DMS79 (cell line): ENCODE data around the gene SGPP1.
"Not testable (repeated sequence)": the region's sequence is repeated elsewhere in the genome, so short reads cannot be mapped to it uniquely, and the experiment has no call there.

Experiments used
- DNase-seq: peaks from one replicate; lab custom pipeline; 2025; lab: John Stamatoyannopoulos, UW

Gene SGPP1

GRCh38 chr14:63726499-63726898 lies 1.4 kb downstream of the SGPP1 start:
- no peak for DNase-seq

- DNase-seq, result no peak
These were observed 1.9 kb downstream of the SGPP1 start for GRCh38 chr14:63725786-63726460.

- no peak for DNase-seq
These were observed 10.2 kb downstream of the SGPP1 start for GRCh38 chr14:63717702-63718101.

- DNase-seq, result no peak
These were observed 12.5 kb downstream of the SGPP1 start for GRCh38 chr14:63715360-63715759.

GRCh38 chr14:63713764-63714163 lies 14.1 kb downstream of the SGPP1 start:
- no peak for DNase-seq

GRCh38 chr14:63713058-63713457 lies 14.8 kb downstream of the SGPP1 start:
- DNase-seq, result no peak

GRCh38 chr14:63712123-63712522 lies 15.7 kb downstream of the SGPP1 start:
- DNase-seq, result no peak

GRCh38 chr14:63710497-63710896 lies 17.4 kb downstream of the SGPP1 start:
- DNase-seq, result no peak

GRCh38 chr14:63709589-63709988 lies 18.3 kb downstream of the SGPP1 start:
- DNase-seq, result no peak

GRCh38 chr14:63707216-63707615 lies 20.6 kb downstream of the SGPP1 start:
- DNase-seq, result no peak

- DNase-seq, result no peak
These were observed 22.2 kb downstream of the SGPP1 start for GRCh38 chr14:63705561-63706070.

GRCh38 chr14:63702530-63702929 lies 25.3 kb downstream of the SGPP1 start:
- DNase-seq, result not testable (repeated sequence)

- DNase-seq, result no peak
These were observed 26.1 kb downstream of the SGPP1 start for GRCh38 chr14:63701606-63702299.

- no peak for DNase-seq
These were observed 35.4 kb downstream of the SGPP1 start for GRCh38 chr14:63692310-63693020.

GRCh38 chr14:63689132-63689531 lies 38.7 kb downstream of the SGPP1 start:
- no peak for DNase-seq

- DNase-seq, result no peak
These were observed 40.9 kb downstream of the SGPP1 start for GRCh38 chr14:63686926-63687325.

GRCh38 chr14:63685401-63685800 lies 42.5 kb downstream of the SGPP1 start:
- DNase-seq, result no peak

- DNase-seq, result no peak
These were observed 44.9 kb downstream of the SGPP1 start for GRCh38 chr14:63682727-63683593.

GRCh38 chr14:63678536-63678935 lies 49.3 kb downstream of the SGPP1 start:
- DNase-seq, result no peak

- no peak for DNase-seq
These were observed 49.9 kb downstream of the SGPP1 start for GRCh38 chr14:63677891-63678379.

GRCh38 chr14:63676615-63677014 lies 51.2 kb downstream of the SGPP1 start:
- no peak for DNase-seq
